Immature natural killer cell (primary cell): ENCODE measurements around the gene SERGEF. TPM values are rescaled to one million over a fixed set of nuclear protein-coding genes. Genes with fewer than 3 reads are reported as not detected.

Source experiments
- DNase-seq, 3 donors: peaks; one replicate each; pipeline ENCODE4 v3.0.0; 2022; ENCODE audit warnings: mixed read lengths in 1 of 3
- H3K27ac Mint-ChIP-seq, 6 donors: one replicate each; pipeline ENCODE4 v1.8.0; 2020; ENCODE audit warnings: mixed read lengths in 6 of 6, mild to moderate bottlenecking in 5 of 6, inconsistent platforms in 4 of 6, moderate library complexity in 3 of 6
- H3K27me3 Mint-ChIP-seq, 3 donors: one replicate each; pipeline ENCODE4 v1.8.0; 2020 to 2021; ENCODE audit warnings: low read depth in 3 of 3, mild to moderate bottlenecking in 3 of 3, mixed read lengths in 3 of 3, moderate library complexity in 3 of 3, inconsistent platforms in 1 of 3
- H3K36me3 Mint-ChIP-seq, 3 donors: one replicate each; pipeline ENCODE4 v1.8.0; 2020; ENCODE audit warnings: mixed read lengths in 3 of 3, inconsistent platforms in 2 of 3, mild to moderate bottlenecking in 2 of 3
- H3K4me1 Mint-ChIP-seq, 2 donors: one replicate each; pipeline ENCODE4 v1.8.0; 2020; ENCODE audit warnings: inconsistent platforms in 2 of 2, mild to moderate bottlenecking in 2 of 2, mixed read lengths in 2 of 2, moderate library complexity in 1 of 2
- H3K4me3 Mint-ChIP-seq, 5 donors: one replicate each; pipeline ENCODE4 v1.8.0; 2020; ENCODE audit warnings: mild to moderate bottlenecking in 5 of 5, mixed read lengths in 5 of 5, inconsistent platforms in 3 of 5, moderate library complexity in 3 of 5
- H3K9me3 Mint-ChIP-seq, 6 donors: one replicate each; pipeline ENCODE4 v1.8.0; 2020; ENCODE audit warnings: mild to moderate bottlenecking in 6 of 6, mixed read lengths in 6 of 6, inconsistent platforms in 4 of 6, moderate library complexity in 3 of 6
- polyA plus RNA-seq, 3 donors: library from polyadenylated mRNA; unstranded; fragments of 300-500 nt; fragmentation: Illumina TruSeq; gene quantifications; one replicate each; pipeline ENCODE4 v1.2.3, GENCODE V29; 2021

SERGEF gene
- polyA plus RNA-seq, 3 donors from 2014 or later = 52.0 to 104 (median 68.3) TPM

DNA sequence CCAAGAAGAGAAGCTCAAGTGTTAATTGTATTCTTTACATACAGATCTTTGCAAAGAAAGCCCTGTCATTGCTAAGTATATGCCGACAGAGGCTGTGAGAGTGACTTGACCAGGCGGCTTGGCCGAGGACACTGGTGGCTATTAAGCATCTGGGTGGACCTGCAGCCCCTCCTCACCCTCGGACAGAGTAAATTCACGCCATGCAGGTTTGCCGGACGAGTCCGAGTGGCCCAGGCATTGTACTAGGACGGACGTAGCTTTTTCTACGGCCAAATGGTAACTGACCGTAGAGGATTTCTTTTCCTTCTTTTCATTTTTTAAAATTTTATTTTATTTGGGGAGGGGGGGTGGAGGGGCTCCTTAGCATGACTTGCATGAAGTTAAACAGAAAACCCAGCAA lies 231.2 kb downstream of the SERGEF start:
- Mint-ChIP-seq H3K4me3 (no peak overlapping the region), H3K9me3 (no peaks in the 10 kb centered on the region), H3K27ac (no peak overlapping the region), H3K4me1 (no peaks in the 10 kb centered on the region), H3K27me3 (peaks cover 0 to 9% (median 2%) of the 10 kb centered on the region in 3 donors), H3K36me3 (peaks cover 0 to 10% (median 8%) of the 10 kb centered on the region in 3 donors)
- DNase-seq = no peak

DNA sequence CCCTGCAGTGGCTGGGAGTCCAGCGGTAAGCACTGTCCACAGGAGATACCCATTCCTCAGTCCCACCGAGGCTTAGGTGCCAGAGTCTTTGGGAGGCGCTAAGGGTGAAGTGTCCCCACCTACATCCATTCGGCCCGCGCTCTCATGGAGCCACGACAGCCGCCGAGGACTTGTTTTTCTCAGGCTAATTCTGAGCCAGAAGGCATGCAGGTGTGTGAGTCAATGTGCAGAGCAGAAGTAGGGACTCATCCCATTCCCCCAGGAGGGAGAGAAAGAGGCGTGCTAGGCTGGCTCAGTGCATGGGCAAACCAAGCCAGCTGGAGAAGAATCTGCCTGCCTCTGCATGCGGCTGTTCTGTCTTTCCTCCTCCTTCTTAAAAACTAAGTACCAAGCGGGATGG lies 231.6 kb downstream of the SERGEF start:
- Mint-ChIP-seq H3K36me3 (peaks cover 0 to 10% (median 8%) of the 10 kb centered on the region in 3 donors), H3K4me1 (no peaks in the 10 kb centered on the region), H3K4me3 (no peak overlapping the region), H3K27ac (no peak overlapping the region), H3K27me3 (peaks cover 0 to 9% (median 2%) of the 10 kb centered on the region in 3 donors), H3K9me3 (no peaks in the 10 kb centered on the region)
- no peak for DNase-seq

DNA sequence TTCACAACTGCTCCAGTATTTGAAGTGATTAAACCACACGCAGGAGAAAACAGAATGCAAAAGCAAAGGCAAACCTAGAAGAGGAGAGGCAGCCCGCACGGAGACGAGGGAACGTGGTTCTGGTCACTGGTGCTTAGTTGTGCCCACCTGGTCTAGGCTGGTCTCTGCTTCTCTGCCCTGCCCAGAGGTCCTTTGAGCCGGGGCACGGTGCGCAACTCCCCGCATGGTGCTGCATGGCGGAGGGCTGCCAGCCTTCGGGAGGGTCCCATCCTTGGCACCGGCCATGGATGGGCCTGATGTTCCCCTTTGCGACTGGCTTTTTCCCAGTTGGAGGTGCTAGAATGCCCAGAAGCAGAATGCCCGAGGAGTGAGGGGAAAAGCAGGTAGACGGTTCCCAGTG lies 232.2 kb downstream of the SERGEF start:
- DNase-seq = no peak
- Mint-ChIP-seq H3K36me3 (peaks cover 0 to 7% (median 5%) of the 10 kb centered on the region in 3 donors), H3K27ac (no peak overlapping the region), H3K4me3 (no peak overlapping the region), H3K27me3 (peaks cover 0 to 7% (median 2%) of the 10 kb centered on the region in 3 donors), H3K9me3 (no peaks in the 10 kb centered on the region), H3K4me1 (no peaks in the 10 kb centered on the region)

DNA sequence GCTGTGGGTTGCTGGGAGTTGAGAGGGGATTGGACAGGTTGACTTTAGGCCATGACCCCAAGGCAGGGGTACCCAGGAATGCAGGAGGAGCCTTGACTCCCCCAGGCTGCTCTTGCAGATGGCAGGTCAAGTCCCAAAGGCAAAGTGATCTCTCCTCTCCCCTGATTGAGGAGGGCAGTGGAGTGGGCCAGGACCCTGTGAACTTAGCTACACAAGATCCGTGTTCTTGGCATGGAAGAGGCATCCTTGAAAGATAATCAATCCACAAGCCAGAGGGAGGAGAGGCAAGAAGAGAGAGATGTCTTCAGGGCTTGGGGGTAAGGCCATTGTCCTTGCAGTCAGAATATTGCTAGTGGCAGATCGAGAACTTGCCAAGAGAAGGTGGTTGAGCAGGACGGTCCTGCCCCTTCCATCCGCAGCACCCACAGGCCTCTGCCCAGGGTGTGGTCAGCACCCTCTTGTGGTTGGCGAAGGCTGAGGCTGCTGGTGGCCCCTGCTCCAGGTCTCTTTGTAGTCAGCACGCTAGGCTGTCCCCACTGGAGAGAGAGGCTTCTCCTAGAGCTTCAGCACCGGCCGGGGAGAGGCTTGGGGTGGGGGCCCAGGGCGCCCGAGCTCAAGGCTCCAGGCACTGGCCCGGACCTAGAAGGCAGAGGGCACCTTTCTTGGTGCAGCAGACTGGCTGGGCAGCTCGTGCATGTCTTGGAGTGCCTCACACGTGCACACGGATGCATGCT lies 232.8 kb downstream of the SERGEF start:
- H3K9me3 Mint-ChIP-seq = no peaks in the 10 kb centered on the region
- peaks cover 0 to under 1% (median 0%) of the 10 kb centered on the region in 3 donors for H3K36me3 Mint-ChIP-seq
- H3K4me1 Mint-ChIP-seq = no peaks in the 10 kb centered on the region
- peaks cover 0 to 4% (median 2%) of the 10 kb centered on the region in 3 donors for H3K27me3 Mint-ChIP-seq
- H3K27ac Mint-ChIP-seq = no peak overlapping the region
- no peak overlapping the region for H3K4me3 Mint-ChIP-seq
- DNase-seq = no peak

DNA sequence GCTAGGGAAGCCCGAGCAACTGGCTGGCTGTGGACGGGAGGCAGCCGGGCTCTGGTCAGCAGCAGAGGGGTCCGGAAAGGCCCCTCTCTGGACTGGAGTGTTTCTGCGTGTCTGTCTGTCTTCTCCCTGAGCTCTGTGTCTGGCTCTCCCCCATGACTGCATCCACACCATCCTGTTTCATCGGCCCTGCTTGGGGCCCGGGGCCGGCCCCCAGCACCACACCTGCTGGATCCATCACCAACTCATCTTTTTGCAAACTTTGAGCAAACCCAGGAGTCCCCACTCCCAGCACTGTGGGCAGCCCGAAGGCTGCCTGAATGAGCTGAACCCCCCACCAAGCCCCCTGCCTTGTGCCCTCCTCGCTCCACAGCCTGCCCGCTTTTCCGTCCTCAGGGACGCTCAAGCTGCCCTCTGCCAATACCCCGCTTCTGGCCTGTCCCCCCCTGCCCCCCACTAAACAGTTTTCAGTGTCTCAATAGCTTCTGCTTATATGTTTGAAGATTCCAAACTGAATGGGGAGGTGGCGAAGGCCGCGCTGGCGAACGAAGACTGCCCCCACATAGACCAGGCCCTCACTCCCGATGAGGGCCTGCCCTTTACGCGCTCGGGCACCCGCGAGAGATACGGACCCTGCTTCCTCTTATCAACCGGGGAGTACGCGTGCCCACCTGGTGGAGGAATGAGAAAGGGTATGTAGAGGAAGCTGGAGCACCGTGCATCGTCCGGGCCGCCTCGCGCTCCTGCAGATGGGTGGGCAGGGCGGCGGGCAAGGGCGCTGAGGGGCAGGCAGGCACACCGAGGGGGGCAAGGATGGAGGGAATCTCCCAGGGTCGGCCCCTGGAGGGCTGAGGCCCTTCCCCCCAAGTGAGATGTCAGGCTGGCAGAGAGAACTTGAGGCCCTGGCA lies 233.6 kb downstream of the SERGEF start:
- Mint-ChIP-seq H3K4me1 (no peaks in the 10 kb centered on the region), H3K4me3 (no peak overlapping the region), H3K9me3 (no peaks in the 10 kb centered on the region), H3K27ac (no peak overlapping the region), H3K27me3 (peaks cover 0 to 4% (median 2%) of the 10 kb centered on the region in 3 donors), H3K36me3 (no peaks in the 10 kb centered on the region)
- DNase-seq = no peak

DNA sequence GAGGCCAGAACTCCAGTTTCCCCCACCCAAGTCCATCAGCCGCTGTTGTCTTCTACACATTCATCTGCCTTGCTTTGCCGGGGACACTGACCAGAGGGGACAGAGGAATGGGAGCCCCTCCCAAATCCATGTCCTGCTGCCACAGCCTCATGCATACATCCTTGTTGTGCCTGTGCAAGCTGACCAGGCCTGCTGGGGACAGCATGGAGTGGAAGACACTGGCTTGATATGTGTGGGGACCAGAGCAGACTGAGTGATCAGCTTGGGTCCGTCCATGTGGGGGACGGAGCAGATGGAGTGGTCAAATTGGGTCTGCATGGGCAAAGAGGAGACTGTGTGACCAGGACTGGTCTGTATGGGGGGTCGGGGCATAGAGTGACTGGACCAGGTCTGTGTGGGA lies 234.5 kb downstream of the SERGEF start:
- H3K27me3 Mint-ChIP-seq = peaks cover 0 to 6% (median 2%) of the 10 kb centered on the region in 3 donors

DNA sequence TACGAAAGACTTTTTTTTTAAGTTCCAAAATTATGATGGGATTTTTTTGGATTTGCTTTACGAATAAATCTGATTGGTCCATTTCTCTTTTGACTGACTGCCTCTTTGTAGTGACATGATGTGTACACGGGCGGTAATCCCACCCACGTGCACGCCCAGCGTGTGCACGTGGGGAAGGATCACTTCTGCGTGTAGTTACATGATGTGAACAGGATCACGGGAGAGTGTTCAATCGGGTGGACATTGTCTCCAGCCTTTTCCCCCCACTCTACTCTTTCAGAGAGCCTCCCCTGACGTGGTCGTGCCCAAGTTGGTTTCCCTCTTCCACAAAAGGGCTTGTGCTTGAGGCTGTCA lies 235.1 kb downstream of the SERGEF start:
- no peak overlapping the region for H3K27ac Mint-ChIP-seq
- H3K9me3 Mint-ChIP-seq = no peaks in the 10 kb centered on the region

More for the DNA sequence above, 234.5 kb downstream of the SERGEF start:
- no peaks in the 10 kb centered on the region for H3K36me3 Mint-ChIP-seq
- no peak overlapping the region for H3K4me3 Mint-ChIP-seq
- no peaks in the 10 kb centered on the region for H3K9me3 Mint-ChIP-seq
- H3K27ac Mint-ChIP-seq = no peak overlapping the region
- no peaks in the 10 kb centered on the region for H3K4me1 Mint-ChIP-seq
- no peak for DNase-seq

DNA sequence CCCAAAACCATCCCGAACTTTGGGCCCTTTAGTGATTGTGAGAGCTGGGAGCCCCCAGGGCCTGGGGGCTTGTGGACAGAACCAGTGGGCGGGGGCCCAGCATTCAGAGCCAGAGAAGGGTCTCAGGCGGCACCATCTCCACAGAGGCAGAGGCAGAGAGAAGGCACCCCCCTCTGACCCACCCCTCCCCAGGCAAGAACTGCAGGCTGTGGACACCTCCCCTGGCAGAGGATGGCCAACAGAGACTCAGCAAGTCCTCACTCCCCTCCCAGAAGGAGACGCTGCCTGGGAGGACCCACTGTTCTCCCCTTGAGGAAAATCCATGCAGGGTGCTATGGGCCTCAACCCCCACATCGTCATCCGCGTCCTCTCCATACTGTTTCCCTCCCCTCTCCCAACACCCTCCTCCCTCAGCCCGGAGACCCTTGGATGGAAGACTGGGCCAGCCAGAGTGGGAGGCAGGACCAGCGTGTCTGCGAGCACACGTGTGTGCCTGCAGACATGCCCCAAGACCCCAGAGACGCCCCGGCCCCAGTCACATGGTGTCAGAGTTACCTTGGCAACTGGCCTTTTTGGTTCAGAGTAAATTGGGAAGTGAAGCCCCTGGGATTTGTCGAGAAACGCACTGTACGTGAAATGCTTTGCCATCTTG lies 235.6 kb downstream of the SERGEF start:
- peaks cover 0 to 2% (median 1%) of the 10 kb centered on the region in 3 donors for H3K27me3 Mint-ChIP-seq

More for the DNA sequence above, 235.1 kb downstream of the SERGEF start:
- H3K4me1 Mint-ChIP-seq = no peaks in the 10 kb centered on the region
- DNase-seq = no peak
- H3K4me3 Mint-ChIP-seq = no peak overlapping the region
- H3K36me3 Mint-ChIP-seq = no peaks in the 10 kb centered on the region
- peaks cover 0 to 2% (median 1%) of the 10 kb centered on the region in 3 donors for H3K27me3 Mint-ChIP-seq

DNA sequence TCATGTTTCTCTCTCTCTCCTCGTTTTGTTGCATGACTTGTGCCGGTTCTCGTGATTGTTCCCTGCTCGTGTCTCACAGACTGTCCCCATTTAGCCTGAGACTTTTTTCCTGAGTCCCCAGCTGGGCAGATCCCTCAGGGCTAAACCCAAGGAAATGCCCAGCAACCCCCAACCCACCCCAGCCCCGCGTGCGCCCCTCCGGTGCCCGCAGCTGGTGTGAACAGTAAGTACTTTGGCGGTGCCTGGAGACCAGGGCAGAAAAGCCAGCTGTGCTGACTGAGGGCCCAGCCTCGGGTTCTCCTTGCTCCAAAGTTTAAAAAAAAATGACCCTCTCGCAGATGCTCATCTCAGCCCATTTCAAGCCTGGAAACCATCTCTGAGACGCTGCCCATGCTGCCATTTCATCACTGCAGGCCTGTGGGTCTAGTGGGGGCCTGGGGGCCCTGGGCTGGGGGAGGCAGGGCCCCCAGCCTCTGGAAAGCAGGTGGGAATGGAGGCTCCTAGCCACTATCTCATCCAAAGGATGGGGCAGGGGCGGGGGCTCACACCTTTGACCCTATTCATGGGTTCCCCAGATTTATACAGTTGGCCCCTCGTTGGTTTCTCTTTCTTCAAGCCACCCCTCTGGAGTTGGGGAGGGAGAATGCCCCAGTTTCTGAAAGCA lies 236.5 kb downstream of the SERGEF start:
- Mint-ChIP-seq H3K27ac (no peak overlapping the region), H3K9me3 (no peaks in the 10 kb centered on the region), H3K27me3 (peaks cover 0 to 2% (median 1%) of the 10 kb centered on the region in 3 donors), H3K36me3 (no peaks in the 10 kb centered on the region), H3K4me3 (no peak overlapping the region), H3K4me1 (no peaks in the 10 kb centered on the region)
- DNase-seq = no peak

More for the DNA sequence above, 235.6 kb downstream of the SERGEF start:
- H3K36me3 Mint-ChIP-seq = no peaks in the 10 kb centered on the region
- no peaks in the 10 kb centered on the region for H3K4me1 Mint-ChIP-seq
- no peak overlapping the region for H3K4me3 Mint-ChIP-seq
- DNase-seq = no peak
- no peak overlapping the region for H3K27ac Mint-ChIP-seq
- H3K9me3 Mint-ChIP-seq = no peaks in the 10 kb centered on the region

DNA sequence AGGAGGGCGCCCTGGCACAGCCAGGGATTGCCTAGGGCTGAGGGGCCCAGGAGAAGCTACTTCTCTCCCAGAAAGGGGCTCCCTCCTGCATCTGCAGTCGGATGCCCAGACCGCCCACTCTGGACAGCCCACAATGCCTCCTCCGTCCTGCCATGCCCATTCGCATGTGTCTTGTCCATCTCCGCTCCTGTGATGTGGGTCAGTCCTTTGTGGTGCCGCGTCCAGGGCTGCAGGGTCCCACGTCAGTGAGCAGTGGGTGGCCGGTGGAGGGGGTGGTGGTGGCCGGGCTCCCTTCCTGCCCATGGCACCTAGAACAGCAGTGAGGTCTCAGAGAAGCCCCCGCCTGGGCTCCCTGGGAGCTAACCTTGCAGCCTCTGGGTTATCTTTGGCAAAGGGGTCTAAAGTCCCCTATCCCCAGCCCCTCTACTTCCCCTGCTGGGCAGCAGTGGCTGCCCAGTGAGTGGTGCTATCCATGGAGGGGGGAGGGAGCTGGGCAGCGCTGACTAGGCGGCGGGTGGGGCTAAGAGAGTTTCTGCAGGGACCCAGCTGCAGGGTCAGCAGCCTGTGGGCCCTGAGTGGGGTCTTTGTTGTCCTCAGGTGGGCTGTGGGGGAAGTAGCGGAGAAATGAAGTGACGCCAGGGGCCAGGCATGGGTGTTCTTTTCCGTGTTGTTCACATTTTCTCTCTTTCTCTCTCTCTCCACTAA lies 237.2 kb downstream of the SERGEF start:
- no peaks in the 10 kb centered on the region for H3K36me3 Mint-ChIP-seq
- H3K4me3 Mint-ChIP-seq = no peak overlapping the region
- DNase-seq = no peak
- no peaks in the 10 kb centered on the region for H3K4me1 Mint-ChIP-seq
- no peaks in the 10 kb centered on the region for H3K9me3 Mint-ChIP-seq
- H3K27me3 Mint-ChIP-seq = peaks cover 0 to 1% (median 0%) of the 10 kb centered on the region in 3 donors
- no peak overlapping the region for H3K27ac Mint-ChIP-seq

DNA sequence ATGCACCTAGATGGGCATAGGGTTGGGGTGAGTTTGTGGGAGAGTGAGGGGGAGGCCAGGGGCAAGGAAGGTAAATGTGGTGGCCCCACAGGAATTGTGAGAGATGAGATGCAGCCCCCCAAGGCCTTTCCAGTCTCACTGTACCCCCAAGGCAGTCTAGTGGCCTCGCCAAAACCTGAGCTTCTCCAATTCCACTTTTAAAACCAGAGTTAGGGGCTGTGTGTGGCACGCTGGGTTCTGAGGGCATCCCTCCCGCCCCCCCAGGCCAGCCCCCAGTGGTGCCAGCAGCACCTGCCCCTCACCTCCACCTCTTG lies 237.9 kb downstream of the SERGEF start:
- H3K36me3 Mint-ChIP-seq = no peaks in the 10 kb centered on the region
- peaks cover 0 to 1% (median 0%) of the 10 kb centered on the region in 3 donors for H3K27me3 Mint-ChIP-seq
- no peaks in the 10 kb centered on the region for H3K9me3 Mint-ChIP-seq
- H3K27ac Mint-ChIP-seq = no peak overlapping the region
- no peaks in the 10 kb centered on the region for H3K4me1 Mint-ChIP-seq
- H3K4me3 Mint-ChIP-seq = no peak overlapping the region
- DNase-seq = no peak

DNA sequence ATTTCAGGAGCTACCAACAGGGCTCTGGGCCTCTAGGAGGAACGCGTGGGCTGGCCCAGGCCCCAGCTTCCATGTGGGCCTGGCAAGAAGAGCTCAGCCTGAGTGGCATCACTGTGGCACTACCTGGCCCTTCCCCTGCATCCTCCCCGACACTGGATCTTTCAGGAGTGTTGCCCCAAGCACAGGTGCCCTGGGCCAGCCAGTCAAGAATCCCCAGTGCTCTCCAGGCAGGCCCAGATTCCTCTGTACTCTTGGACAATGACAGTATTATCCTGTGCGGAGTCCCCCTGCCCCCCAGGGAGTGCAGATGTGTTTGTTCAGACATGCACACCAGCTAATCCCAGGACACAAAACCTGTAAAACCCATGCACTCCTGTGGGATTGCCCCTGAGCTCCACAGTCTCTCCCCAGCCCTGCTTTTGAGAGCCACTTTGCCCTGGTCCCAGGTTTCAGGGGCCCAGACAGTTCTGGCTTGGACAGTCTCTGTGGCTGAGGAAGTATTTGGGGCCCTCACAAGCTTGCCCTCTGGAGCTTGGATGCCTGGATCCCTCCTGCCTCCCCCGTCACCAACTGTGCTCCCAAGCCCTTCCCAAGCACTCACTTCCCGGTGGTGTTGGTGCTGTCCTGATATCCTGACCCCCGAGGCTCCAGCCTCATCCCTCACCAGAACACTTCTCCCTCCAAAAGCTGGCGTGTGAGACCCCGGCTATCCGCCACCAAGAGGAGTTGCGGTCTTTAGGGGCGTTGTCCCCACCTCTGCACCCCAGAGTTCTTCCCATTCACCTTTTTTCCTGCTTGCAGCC lies 238.4 kb downstream of the SERGEF start:
- no peak overlapping the region for H3K4me3 Mint-ChIP-seq
- no peaks in the 10 kb centered on the region for H3K36me3 Mint-ChIP-seq
- H3K9me3 Mint-ChIP-seq = no peaks in the 10 kb centered on the region
- DNase-seq = no peak
- peaks cover 0 to 3% (median 0%) of the 10 kb centered on the region in 3 donors for H3K27me3 Mint-ChIP-seq
- H3K27ac Mint-ChIP-seq = no peak overlapping the region
- no peaks in the 10 kb centered on the region for H3K4me1 Mint-ChIP-seq
